WTC11 (cell line): ENCODE results near the gene CD244. TPM values are rescaled to one million over a fixed set of nuclear protein-coding genes. Genes with fewer than 3 reads are reported as not detected.

Experiments used
- ATAC-seq: fragments of 200-7000 bp; cut with Tn5 transposase; 2 replicates; pipeline ENCODE4 v1.10.0; 2021; ENCODE audit warnings: mild to moderate bottlenecking, moderate library complexity
- CTCF ChIA-PET: fragments of 300-600 bp; sonication (Branson Sonifier 250); formaldehyde crosslinking; loops from one replicate; lab custom pipeline; 2021; ENCODE audit warnings: antibody characterized with exemption; lab: Charles Lee
- POLR2A ChIA-PET: fragments of 350-600 bp; sonication (Branson Sonifier 250); formaldehyde crosslinking; loops from one replicate; lab custom pipeline; 2021; ENCODE audit warnings: antibody characterized with exemption; lab: Charles Lee
- DNase-seq: peaks from one replicate; pipeline ENCODE4 v3.0.0; 2021; ENCODE audit warnings: low spot score
- H3K27ac Mint-ChIP-seq: 2 replicates; pipeline ENCODE4 v1.8.0; 2021; ENCODE audit warnings: mixed read lengths
- H3K27me3 Mint-ChIP-seq: 2 replicates; pipeline ENCODE4 v1.8.0; 2021; ENCODE audit warnings: low read depth, mild to moderate bottlenecking, moderate library complexity, mixed read lengths
- H3K36me3 Mint-ChIP-seq: 2 replicates; pipeline ENCODE4 v1.8.0; 2021; ENCODE audit warnings: mixed read lengths
- H3K4me1 Mint-ChIP-seq: 2 replicates; pipeline ENCODE4 v1.8.0; 2022; ENCODE audit warnings: mixed read lengths
- H3K4me3 Mint-ChIP-seq: 2 replicates; pipeline ENCODE4 v1.8.0; 2021; ENCODE audit warnings: mild to moderate bottlenecking, moderate library complexity, mixed read lengths
- H3K9me3 Mint-ChIP-seq: 2 replicates; pipeline ENCODE4 v1.8.0; 2021; ENCODE audit warnings: mixed read lengths
- CREB1 ChIP-seq: sonication (generic); formaldehyde crosslinking; IDR thresholded peaks from 2 replicates; pipeline ENCODE4 v1.8.0; 2023; ENCODE audit warnings: mild to moderate bottlenecking, missing genetic modification reagents
- FOXK1 ChIP-seq: sonication (generic); formaldehyde crosslinking; IDR thresholded peaks from 2 replicates; pipeline ENCODE4 v1.8.0; 2022; ENCODE audit warnings: mild to moderate bottlenecking, moderate library complexity, missing genetic modification reagents
- HMGXB4 ChIP-seq: sonication (generic); formaldehyde crosslinking; IDR thresholded peaks from 2 replicates; pipeline ENCODE4 v1.8.1; 2023; ENCODE audit warnings: mild to moderate bottlenecking, moderate library complexity, missing genetic modification reagents
- JUN ChIP-seq: sonication (generic); formaldehyde crosslinking; IDR thresholded peaks from 2 replicates; pipeline ENCODE4 v1.8.0; 2023; ENCODE audit warnings: mild to moderate bottlenecking, missing genetic modification reagents
- MXD4 ChIP-seq: fragments of 250-450 bp; sonication (Bioruptor Pico); IDR thresholded peaks from 2 replicates; pipeline ENCODE4 v1.8.0; 2021; ENCODE audit warnings: mild to moderate bottlenecking, moderate library complexity, borderline replicate concordance
- MYBL2 ChIP-seq: sonication (generic); formaldehyde crosslinking; IDR thresholded peaks from 2 replicates; pipeline ENCODE4 v1.8.1; 2023; ENCODE audit warnings: mild to moderate bottlenecking, moderate library complexity, missing genetic modification reagents
- NFYB ChIP-seq: sonication (generic); formaldehyde crosslinking; conservative IDR thresholded peaks from 2 replicates; pipeline ENCODE4 v1.8.0; 2022; ENCODE audit warnings: low read depth, missing genetic modification reagents
- NR2C2 ChIP-seq: sonication (generic); formaldehyde crosslinking; IDR thresholded peaks from 2 replicates; pipeline ENCODE4 v1.8.0; 2022; ENCODE audit warnings: mild to moderate bottlenecking, missing genetic modification reagents
- RORB ChIP-seq: fragments of 250-450 bp; sonication (Bioruptor Pico); IDR thresholded peaks from 2 replicates; pipeline ENCODE4 v1.9.0; 2021; ENCODE audit warnings: mild to moderate bottlenecking
- TP53 ChIP-seq: sonication (generic); formaldehyde crosslinking; IDR thresholded peaks from 2 replicates; pipeline ENCODE4 v1.8.1; 2023; ENCODE audit warnings: mild to moderate bottlenecking, missing genetic modification reagents
- USF2 ChIP-seq: sonication (generic); formaldehyde crosslinking; IDR thresholded peaks from 2 replicates; pipeline ENCODE4 v1.8.1; 2023; ENCODE audit warnings: mild to moderate bottlenecking, missing genetic modification reagents, moderate library complexity
- ZBTB21 ChIP-seq: sonication (generic); formaldehyde crosslinking; IDR thresholded peaks from 2 replicates; pipeline ENCODE4 v1.8.1; 2023; ENCODE audit warnings: mild to moderate bottlenecking, missing genetic modification reagents, borderline replicate concordance
- ZNF219 ChIP-seq: sonication (generic); formaldehyde crosslinking; IDR thresholded peaks from 2 replicates; pipeline ENCODE4 v1.8.0; 2023; ENCODE audit warnings: missing genetic modification reagents, mild to moderate bottlenecking, borderline replicate concordance
- ZNF263 ChIP-seq: sonication (generic); formaldehyde crosslinking; IDR thresholded peaks from 2 replicates; pipeline ENCODE4 v1.8.1; 2022; ENCODE audit warnings: low read depth, mild to moderate bottlenecking, moderate library complexity, missing genetic modification reagents
- ZNF532 ChIP-seq: fragments of 250-450 bp; sonication (Bioruptor Pico); IDR thresholded peaks from 2 replicates; pipeline ENCODE4 v1.9.0; 2021; ENCODE audit warnings: mild to moderate bottlenecking, borderline replicate concordance
- total RNA-seq: library from RNA; stranded (reverse); gene quantifications from 3 replicates; pipeline ENCODE4 v1.2.3, GENCODE V29; 2021
- TF ChIP-seq, protein P1 (sequence below): fragments of 250-450 bp; sonication (Bioruptor Pico); conservative IDR thresholded peaks from 2 replicates; pipeline ENCODE4 v1.9.0; 2021; ENCODE audit warnings: mild to moderate bottlenecking
- TF ChIP-seq, protein P2 (sequence below): sonication (generic); formaldehyde crosslinking; IDR thresholded peaks from 2 replicates; pipeline ENCODE4 v1.8.1; 2023; ENCODE audit warnings: mild to moderate bottlenecking, missing genetic modification reagents

The CD244 gene
- total RNA-seq, 1 experiment from 2014 or later = not detected

DNA sequence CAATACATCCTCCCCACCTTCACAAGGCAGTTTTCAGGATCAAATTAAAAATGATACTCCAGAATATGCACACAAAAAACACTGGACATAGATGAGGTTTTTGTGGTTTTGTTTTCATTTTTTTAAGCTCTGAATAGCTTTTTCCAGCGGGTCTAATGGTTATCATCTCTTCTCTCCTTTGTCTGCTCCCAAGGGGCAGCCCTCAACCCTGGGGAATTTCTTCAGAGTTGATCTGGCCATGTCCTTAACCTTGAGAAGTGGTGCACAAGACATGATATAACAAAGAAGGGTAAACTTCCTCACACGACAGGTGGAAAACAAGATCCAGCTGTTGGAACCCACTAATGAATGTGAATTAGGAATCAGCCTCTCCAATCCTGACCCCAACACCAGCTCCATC, 1.5 kb upstream of the CD244 start:
- H3K36me3 Mint-ChIP-seq = no peaks in the 10 kb centered on the region
- no peak for ATAC-seq
- TF ChIP-seq RORB (CRISPR knock-in tag) (no peak), ZNF219 (CRISPR knock-in tag) (no peak)
- no peak overlapping the region for H3K27ac Mint-ChIP-seq
- ChIA-PET CTCF (interaction anchor here (0.8 to 3.1 kb wide), 6 partner anchors 43 to 96 kb away, joined by 3 to 8 read pairs (median 4); partner anchors contain the start of gene ITLN2), POLR2A (no interaction called here)
- no peaks in the 10 kb centered on the region for H3K27me3 Mint-ChIP-seq
- no peak overlapping the region for H3K4me3 Mint-ChIP-seq
- DNase-seq = no peak
- H3K9me3 Mint-ChIP-seq = no peaks in the 10 kb centered on the region
- peaks cover 7% of the 10 kb centered on the region for H3K4me1 Mint-ChIP-seq

DNA sequence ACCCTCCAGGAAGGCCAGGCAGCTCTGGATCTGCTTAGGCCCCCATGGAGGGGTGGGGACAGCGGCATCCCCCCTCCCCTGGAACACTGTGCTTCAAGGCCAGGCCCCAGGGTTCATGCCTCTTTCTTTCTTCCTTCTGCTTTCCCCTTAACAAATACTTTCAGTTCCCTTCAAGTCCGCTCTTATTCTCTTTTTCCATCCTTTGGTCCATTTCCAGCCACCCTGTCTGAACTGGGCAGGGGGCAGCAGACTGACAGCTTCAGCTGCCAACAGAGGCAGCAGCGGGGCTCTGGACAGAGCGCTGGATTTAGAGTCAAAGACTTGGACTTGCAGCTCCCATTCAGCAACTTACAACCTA, 1.1 kb upstream of the CD244 start:
- ATAC-seq (no peak), DNase-seq (no peak)
- no peak overlapping the region for H3K4me3 Mint-ChIP-seq
- TF ChIP-seq MYBL2 (CRISPR knock-in tag) = no peak
- no peak for TF ChIP-seq ZBTB21 (CRISPR knock-in tag)
- TF ChIP-seq USF2 (CRISPR knock-in tag) = no peak
- no peak for TF ChIP-seq TP53 (CRISPR knock-in tag)
- TF ChIP-seq CREB1 (CRISPR knock-in tag) = no peak
- no peak for TF ChIP-seq NFYB (CRISPR knock-in tag)
- no peaks in the 10 kb centered on the region for H3K36me3 Mint-ChIP-seq
- POLR2A ChIA-PET = no interaction called here
- H3K9me3 Mint-ChIP-seq = no peaks in the 10 kb centered on the region
- peaks cover 7% of the 10 kb centered on the region for H3K4me1 Mint-ChIP-seq
- no peak overlapping the region for H3K27ac Mint-ChIP-seq
- no peaks in the 10 kb centered on the region for H3K27me3 Mint-ChIP-seq
- CTCF ChIA-PET = interaction anchor here (0.8 to 3.1 kb wide), 6 partner anchors 42 to 96 kb away, joined by 3 to 8 read pairs (median 4); partner anchors contain the start of gene ITLN2

DNA sequence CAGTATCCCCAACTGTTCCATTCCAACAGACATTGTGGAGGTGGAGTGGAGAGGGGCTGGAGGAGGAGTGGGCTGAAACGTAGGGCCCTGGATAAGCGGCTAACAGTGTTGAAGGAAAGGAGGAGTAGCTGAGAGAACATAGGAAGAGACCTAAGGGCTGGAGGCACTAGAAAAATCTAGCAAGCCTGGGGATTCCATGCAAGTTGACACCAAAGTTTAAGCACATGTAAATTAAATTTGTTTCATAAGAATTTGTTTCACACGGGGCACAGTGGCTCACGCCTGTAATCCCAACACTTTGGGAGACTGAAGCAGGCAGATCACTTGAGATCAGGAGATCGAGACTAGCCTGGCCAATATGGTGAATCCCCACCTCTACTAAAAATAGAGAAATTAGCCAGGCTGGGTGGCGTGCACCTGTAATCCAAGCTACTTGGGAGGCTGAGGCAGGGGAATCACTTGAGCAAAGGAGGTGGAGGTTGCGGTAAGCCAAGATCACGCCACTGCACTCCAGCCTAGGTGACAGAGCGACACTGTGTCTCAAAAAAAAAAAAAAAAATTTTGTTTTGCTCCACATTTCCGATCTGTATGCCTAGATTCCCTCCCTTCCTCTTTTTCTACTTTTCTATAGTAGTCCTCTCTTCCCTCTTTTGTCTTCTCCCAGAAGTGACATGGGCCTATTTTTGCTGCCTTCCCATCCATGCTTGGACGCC, 530 bp upstream of the CD244 start:
- CTCF ChIA-PET = interaction anchor here (0.8 to 3.1 kb wide), 8 partner anchors 13 to 127 kb away, joined by 3 to 7 read pairs (median 4); partner anchors contain the start of gene ITLN2
- POLR2A ChIA-PET = interaction anchor here (0.7 kb wide), 1 partner anchor 244 kb away, joined by 4 read pairs; no protein-coding TSS in a partner anchor
- Mint-ChIP-seq H3K27ac (no peak overlapping the region), H3K4me1 (peaks cover 7% of the 10 kb centered on the region), H3K4me3 (no peak overlapping the region), H3K27me3 (no peaks in the 10 kb centered on the region), H3K36me3 (no peaks in the 10 kb centered on the region), H3K9me3 (no peaks in the 10 kb centered on the region)
- ATAC-seq (no peak), DNase-seq (no peak)
- TF ChIP-seq TP53 (CRISPR knock-in tag) (no peak), ZNF263 (no peak), MXD4 (no peak), FOXK1 (CRISPR knock-in tag) (no peak), ZNF532 (CRISPR knock-in tag) (no peak), JUN (CRISPR knock-in tag) (no peak), NR2C2 (CRISPR knock-in tag) (no peak), HMGXB4 (CRISPR knock-in tag) (no peak)
- TF ChIP-seq, protein P1, sequence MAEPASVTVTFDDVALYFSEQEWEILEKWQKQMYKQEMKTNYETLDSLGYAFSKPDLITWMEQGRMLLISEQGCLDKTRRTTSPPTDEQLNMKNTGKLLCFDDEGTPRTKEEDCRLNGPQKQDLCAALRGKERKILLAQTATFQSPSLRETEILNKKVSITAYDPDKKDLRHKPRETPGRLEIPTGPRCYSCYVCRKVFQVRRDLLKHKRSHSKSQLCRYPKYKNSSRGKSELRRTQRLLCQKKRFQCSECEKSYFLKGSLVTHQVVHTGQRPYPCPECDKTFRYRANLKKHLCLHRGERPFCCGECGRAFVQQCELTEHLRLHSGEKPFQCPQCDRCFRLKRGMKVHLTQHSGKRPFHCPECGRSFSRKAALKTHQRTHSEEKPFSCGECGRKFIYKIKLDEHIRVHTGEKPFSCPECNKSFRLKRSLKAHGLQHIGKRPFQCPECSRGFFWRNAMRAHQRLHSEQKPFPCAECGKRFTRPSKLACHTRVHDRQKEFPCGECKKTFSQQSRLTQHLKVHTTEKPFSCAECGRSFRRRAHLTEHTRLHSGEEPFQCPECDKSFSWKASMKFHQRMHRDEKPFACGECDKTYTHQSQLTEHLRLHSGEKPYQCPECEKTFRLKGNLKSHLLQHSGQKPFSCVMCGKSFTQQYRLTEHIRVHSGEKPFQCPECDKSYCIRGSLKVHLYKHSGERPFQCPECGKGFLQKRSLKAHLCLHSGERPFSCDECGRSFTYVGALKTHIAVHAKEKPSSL (CRISPR knock-in tag) = no peak
- TF ChIP-seq, protein P2, sequence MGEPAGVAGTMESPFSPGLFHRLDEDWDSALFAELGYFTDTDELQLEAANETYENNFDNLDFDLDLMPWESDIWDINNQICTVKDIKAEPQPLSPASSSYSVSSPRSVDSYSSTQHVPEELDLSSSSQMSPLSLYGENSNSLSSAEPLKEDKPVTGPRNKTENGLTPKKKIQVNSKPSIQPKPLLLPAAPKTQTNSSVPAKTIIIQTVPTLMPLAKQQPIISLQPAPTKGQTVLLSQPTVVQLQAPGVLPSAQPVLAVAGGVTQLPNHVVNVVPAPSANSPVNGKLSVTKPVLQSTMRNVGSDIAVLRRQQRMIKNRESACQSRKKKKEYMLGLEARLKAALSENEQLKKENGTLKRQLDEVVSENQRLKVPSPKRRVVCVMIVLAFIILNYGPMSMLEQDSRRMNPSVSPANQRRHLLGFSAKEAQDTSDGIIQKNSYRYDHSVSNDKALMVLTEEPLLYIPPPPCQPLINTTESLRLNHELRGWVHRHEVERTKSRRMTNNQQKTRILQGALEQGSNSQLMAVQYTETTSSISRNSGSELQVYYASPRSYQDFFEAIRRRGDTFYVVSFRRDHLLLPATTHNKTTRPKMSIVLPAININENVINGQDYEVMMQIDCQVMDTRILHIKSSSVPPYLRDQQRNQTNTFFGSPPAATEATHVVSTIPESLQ = no peak
